ENCODE results near the gene MCRIP2. TPM values are rescaled to one million over a fixed set of nuclear protein-coding genes. Genes with fewer than 3 reads are reported as not detected.

The MCRIP2 gene
- total and polyA plus RNA-seq, 3 experiments from 2014 or later: 24.9 to 64.8 (median 59.3) TPM

DNA sequence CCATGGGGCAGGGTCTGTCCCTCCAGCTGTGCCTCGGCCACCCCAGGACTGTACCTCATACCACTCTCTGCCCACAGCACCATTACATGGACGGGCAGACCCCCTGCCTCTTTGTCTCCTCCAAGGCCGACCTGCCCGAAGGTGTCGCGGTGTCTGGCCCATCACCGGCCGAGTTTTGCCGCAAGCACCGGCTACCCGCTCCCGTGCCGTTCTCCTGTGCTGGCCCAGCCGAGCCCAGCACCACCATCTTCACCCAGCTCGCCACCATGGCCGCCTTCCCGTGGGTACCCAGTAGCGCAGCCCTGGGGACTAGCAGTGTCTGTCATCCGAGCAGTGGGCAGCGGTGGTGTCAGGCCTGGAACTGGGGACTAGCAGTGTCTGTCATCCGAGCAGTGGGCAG lies 31.2 kb downstream of the MCRIP2 start:
- CTCF ChIA-PET: no interaction called here
- DNase-seq: no peak

DNA sequence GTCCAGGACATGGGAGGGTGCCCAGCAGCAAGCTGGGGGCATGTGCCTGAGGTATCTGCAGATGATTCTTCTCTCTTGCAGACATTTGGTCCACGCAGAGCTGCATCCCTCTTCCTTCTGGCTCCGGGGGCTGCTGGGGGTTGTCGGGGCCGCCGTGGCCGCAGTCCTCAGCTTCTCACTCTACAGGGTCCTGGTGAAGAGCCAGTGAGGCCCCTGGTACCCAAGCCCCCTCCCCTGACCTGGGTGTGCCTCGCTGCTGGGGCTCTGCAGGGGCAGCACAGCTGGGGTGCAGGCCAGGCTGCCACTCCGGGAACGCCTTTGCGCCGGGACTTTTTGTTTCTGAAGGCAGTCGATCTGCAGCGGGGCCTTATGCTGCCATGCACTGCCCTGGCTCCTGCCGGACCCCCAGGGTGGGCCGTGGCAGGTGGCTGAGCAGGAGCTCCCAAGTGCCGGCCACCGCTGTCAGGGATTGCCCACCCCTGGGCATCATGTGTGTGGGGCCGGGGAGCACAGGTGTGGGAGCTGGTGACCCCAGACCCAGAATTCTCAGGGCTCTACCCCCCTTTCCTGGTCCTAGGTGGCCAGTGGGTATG lies 31.9 kb downstream of the MCRIP2 start:
- no peak overlapping the region for H3K27ac ChIP-seq (ENCODE audit: low read depth, low read length)
- no peak for DNase-seq
- H3K9me3 Mint-ChIP-seq: no peaks in the 10 kb centered on the region
- peaks cover 4% of the 10 kb centered on the region for H3K36me3 ChIP-seq (ENCODE audit: insufficient read depth, low read length)
- peak overlapping the region in 1 of 8 donors; percentile 56 for H3K27ac Mint-ChIP-seq
- ChIA-PET POLR2A (no interaction called here), CTCF (no interaction called here)
- H3K4me1 ChIP-seq (ENCODE audit: insufficient read depth, low read length): peaks cover 5% of the 10 kb centered on the region
- no peaks in the 10 kb centered on the region for H3K9me3 ChIP-seq (ENCODE audit: low read length)
- H3K4me3 Mint-ChIP-seq: peak overlapping the region in 2 of 7 donors; percentile 23 to 34
- H3K36me3 Mint-ChIP-seq: peaks cover 0 to 36% (median 0%) of the 10 kb centered on the region in 3 donors
- no peaks in the 10 kb centered on the region for H3K27me3 ChIP-seq (ENCODE audit: insufficient read depth, low read length, poor library complexity, severe bottlenecking)
- peaks cover 0 to 20% (median 3%) of the 10 kb centered on the region in 3 donors for H3K4me1 Mint-ChIP-seq
- H3K27me3 Mint-ChIP-seq: peaks cover 0 to 6% of the 10 kb centered on the region in 2 donors
- no peak overlapping the region for H3K4me3 ChIP-seq (ENCODE audit: low read length)

More for the DNA sequence above, 31.2 kb downstream of the MCRIP2 start:
- H3K4me3 ChIP-seq (ENCODE audit: low read length): no peak overlapping the region
- no peaks in the 10 kb centered on the region for H3K9me3 ChIP-seq (ENCODE audit: low read length)
- H3K27ac ChIP-seq (ENCODE audit: low read depth, low read length): no peak overlapping the region
- POLR2A ChIA-PET: no interaction called here
- Mint-ChIP-seq H3K36me3 (peaks cover 0 to 36% (median 0%) of the 10 kb centered on the region in 3 donors), H3K4me3 (peak overlapping the region in 2 of 7 donors; percentile 54 to 78), H3K27ac (peak overlapping the region in 1 of 8 donors; percentile 56), H3K4me1 (peaks cover 0 to 20% (median 3%) of the 10 kb centered on the region in 3 donors), H3K9me3 (no peaks in the 10 kb centered on the region), H3K27me3 (peaks cover 0 to 6% of the 10 kb centered on the region in 2 donors)
- H3K4me1 ChIP-seq (ENCODE audit: insufficient read depth, low read length): peaks cover 5% of the 10 kb centered on the region
- no peaks in the 10 kb centered on the region for H3K27me3 ChIP-seq (ENCODE audit: insufficient read depth, low read length, poor library complexity, severe bottlenecking)
- H3K36me3 ChIP-seq (ENCODE audit: insufficient read depth, low read length): peaks cover 4% of the 10 kb centered on the region

GRCh38 chr16:674214-674881 lies 32.7 kb downstream of the MCRIP2 start:
- Histone ChIP-seq H3K27ac (ENCODE audit: low read depth, low read length) (no peak overlapping the region), H3K27me3 (ENCODE audit: insufficient read depth, low read length, poor library complexity, severe bottlenecking) (no peaks in the 10 kb centered on the region), H3K36me3 (ENCODE audit: insufficient read depth, low read length) (peaks cover 4% of the 10 kb centered on the region), H3K4me1 (ENCODE audit: insufficient read depth, low read length) (peaks cover 8% of the 10 kb centered on the region), H3K9me3 (ENCODE audit: low read length) (no peaks in the 10 kb centered on the region), H3K4me3 (ENCODE audit: low read length) (no peak overlapping the region)
- Mint-ChIP-seq H3K4me3 (peak overlapping the region in 2 of 7 donors; percentile 34), H3K4me1 (peaks cover 5 to 20% (median 5%) of the 10 kb centered on the region in 3 donors), H3K27me3 (peaks cover 0 to 6% of the 10 kb centered on the region in 2 donors), H3K9me3 (no peaks in the 10 kb centered on the region), H3K36me3 (peaks cover 0 to 34% (median 0%) of the 10 kb centered on the region in 3 donors), H3K27ac (no peak overlapping the region)
- POLR2A ChIA-PET: interaction anchor here (1.2 kb wide), 1 partner anchor 30 kb away, joined by 3 read pairs; no protein-coding TSS in a partner anchor
- DNase-seq: no peak
- CTCF ChIA-PET: no interaction called here

DNA sequence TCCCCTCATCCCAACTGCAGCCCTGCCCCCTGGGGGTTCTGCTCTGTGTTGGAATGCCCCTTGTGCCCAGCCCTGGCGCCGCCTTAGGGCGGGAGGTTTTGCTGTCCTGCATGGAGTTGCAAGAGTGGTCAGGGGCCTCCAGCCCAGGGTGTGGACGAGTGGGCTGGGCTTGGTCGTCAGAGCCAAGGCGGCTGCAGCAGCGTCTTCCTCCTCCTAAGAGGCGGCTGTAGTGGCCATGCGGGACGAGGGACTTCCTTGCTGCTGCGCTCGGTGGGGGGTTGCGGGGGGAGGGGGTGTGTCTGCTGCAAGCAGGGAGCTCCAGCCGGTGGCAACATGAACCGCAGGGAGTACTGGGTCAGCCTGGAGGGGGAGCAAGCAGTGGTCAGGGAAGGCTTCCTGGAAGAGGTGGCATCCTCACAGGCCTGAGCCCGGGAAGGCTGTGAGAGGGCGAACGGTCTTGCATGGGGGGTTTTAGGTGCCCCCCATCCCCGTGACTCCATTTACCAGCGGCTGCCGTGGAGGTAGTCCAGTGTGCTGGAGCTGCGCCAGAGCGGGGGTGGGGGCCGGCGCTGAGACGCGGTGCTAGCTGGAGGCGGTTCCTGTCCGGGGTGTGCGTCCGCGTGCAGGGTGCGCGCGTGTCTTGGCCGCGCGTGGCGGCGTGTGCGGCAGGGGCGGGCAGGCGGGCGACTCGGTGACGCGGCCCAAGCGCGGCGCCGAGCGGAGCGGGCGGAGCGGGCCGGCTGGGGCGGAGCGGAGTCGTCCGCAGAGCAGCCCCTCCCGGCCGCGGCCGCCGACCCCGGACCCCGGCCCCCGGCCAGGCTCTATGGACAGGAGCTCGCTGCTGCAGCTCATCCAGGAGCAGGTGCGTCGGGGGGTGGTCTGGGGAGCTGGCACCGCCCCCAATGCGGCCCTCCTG lies 33.6 kb downstream of the MCRIP2 start, which contains the start of gene RHBDL1:
RHBDL1 (plus strand) TSS at position 704 of the 916 bp plus-strand sequence; CDS start at position 824, 120 bp downstream.
- Mint-ChIP-seq H3K4me3 (peak within 1 kb of the TSS in 5 of 7 donors; percentile 15 to 40 (median 27)), H3K4me1 (peaks cover 5 to 20% (median 6%) of the 10 kb centered on the region in 3 donors), H3K36me3 (peaks cover 0 to 30% (median 0%) of the 10 kb centered on the region in 3 donors), H3K27ac (no peak within 1 kb of the TSS), H3K9me3 (no peaks in the 10 kb centered on the region), H3K27me3 (peaks cover 0 to 6% of the 10 kb centered on the region in 2 donors)
- Histone ChIP-seq H3K27ac (ENCODE audit: low read depth, low read length) (no peak within 1 kb of the TSS), H3K9me3 (ENCODE audit: low read length) (no peaks in the 10 kb centered on the region), H3K4me1 (ENCODE audit: insufficient read depth, low read length) (peaks cover 10% of the 10 kb centered on the region), H3K27me3 (ENCODE audit: insufficient read depth, low read length, poor library complexity, severe bottlenecking) (no peaks in the 10 kb centered on the region), H3K36me3 (ENCODE audit: insufficient read depth, low read length) (peaks cover 4% of the 10 kb centered on the region), H3K4me3 (ENCODE audit: low read length) (no peak within 1 kb of the TSS)
- POLR2A ChIA-PET: interaction anchor here (1.2 kb wide), 1 partner anchor 29 kb away, joined by 3 read pairs; no protein-coding TSS in a partner anchor
- DNase-seq: no peak
- CTCF ChIA-PET: interaction anchor here (1.2 to 1.3 kb wide), 2 partner anchors 13 to 66 kb away, joined by 3 read pairs; partner anchors contain the start of gene CIAO3

DNA sequence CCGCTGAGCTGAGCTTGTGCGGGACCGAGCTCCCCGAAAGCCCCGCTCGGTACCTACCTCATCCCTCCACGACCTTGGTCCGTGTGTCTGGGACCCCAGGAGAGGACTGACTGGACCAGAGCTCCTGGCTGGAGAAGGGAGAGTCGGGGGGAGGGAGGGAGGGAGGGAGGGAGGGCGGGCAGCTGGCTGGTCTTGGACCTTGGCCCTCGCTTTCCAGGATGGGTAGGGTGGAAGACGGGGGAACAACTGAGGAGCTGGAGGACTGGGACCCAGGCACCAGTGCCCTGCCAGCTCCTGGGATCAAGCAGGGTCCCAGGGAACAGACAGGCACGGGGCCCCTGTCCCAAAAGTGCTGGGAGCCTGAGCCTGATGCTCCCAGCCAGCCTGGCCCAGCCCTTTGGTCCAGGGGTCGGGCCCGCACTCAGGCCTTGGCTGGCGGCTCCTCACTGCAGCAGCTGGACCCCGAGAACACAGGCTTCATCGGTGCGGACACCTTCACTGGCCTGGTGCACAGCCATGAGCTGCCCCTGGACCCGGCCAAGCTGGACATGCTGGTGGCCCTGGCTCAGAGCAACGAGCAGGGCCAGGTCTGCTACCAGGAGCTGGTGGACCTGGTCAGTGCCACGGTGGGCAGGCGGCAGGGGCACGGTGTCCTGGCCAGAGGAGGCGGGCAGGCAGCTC lies 34.4 kb downstream of the MCRIP2 start:
- Histone ChIP-seq H3K4me1 (ENCODE audit: insufficient read depth, low read length) (peaks cover 13% of the 10 kb centered on the region), H3K27ac (ENCODE audit: low read depth, low read length) (no peak overlapping the region), H3K36me3 (ENCODE audit: insufficient read depth, low read length) (peaks cover 4% of the 10 kb centered on the region), H3K4me3 (ENCODE audit: low read length) (no peak overlapping the region), H3K27me3 (ENCODE audit: insufficient read depth, low read length, poor library complexity, severe bottlenecking) (no peaks in the 10 kb centered on the region), H3K9me3 (ENCODE audit: low read length) (no peaks in the 10 kb centered on the region)
- Mint-ChIP-seq H3K27me3 (peaks cover 0 to 6% of the 10 kb centered on the region in 2 donors), H3K27ac (no peak overlapping the region), H3K4me1 (peaks cover 5 to 22% (median 8%) of the 10 kb centered on the region in 3 donors), H3K9me3 (no peaks in the 10 kb centered on the region), H3K4me3 (no peak overlapping the region), H3K36me3 (peaks cover 0 to 25% (median 0%) of the 10 kb centered on the region in 3 donors)
- ChIA-PET POLR2A (interaction anchor here (1.1 to 1.2 kb wide), 2 partner anchors 28 to 32 kb away, joined by 3 read pairs; no protein-coding TSS in a partner anchor), CTCF (interaction anchor here (1.2 to 1.3 kb wide), 2 partner anchors 14 to 65 kb away, joined by 3 read pairs; partner anchors contain the start of gene CIAO3)
- DNase-seq: no peak

- Histone ChIP-seq H3K4me1 (ENCODE audit: insufficient read depth, low read length) (peaks cover 18% of the 10 kb centered on the region), H3K27me3 (ENCODE audit: insufficient read depth, low read length, poor library complexity, severe bottlenecking) (no peaks in the 10 kb centered on the region), H3K9me3 (ENCODE audit: low read length) (no peaks in the 10 kb centered on the region), H3K36me3 (ENCODE audit: insufficient read depth, low read length) (peaks cover 5% of the 10 kb centered on the region), H3K4me3 (ENCODE audit: low read length) (no peak overlapping the region), H3K27ac (ENCODE audit: low read depth, low read length) (no peak overlapping the region)
- peaks cover 0 to 6% of the 10 kb centered on the region in 2 donors for H3K27me3 Mint-ChIP-seq
- no peaks in the 10 kb centered on the region for H3K9me3 Mint-ChIP-seq
- no peak for DNase-seq
- H3K36me3 Mint-ChIP-seq: peaks cover 0 to 28% (median 0%) of the 10 kb centered on the region in 3 donors
- H3K4me3 Mint-ChIP-seq: peak overlapping the region in 1 of 7 donors; percentile 76
- POLR2A ChIA-PET: interaction anchor here (1.1 kb wide), 1 partner anchor 33 kb away, joined by 3 read pairs; no protein-coding TSS in a partner anchor
- H3K4me1 Mint-ChIP-seq: peaks cover 8 to 27% (median 11%) of the 10 kb centered on the region in 3 donors
- CTCF ChIA-PET: interaction anchor here (1.2 to 1.3 kb wide), 2 partner anchors 15 to 64 kb away, joined by 3 read pairs; partner anchors contain the start of gene CIAO3
- H3K27ac Mint-ChIP-seq: no peak overlapping the region
Observed at GRCh38 chr16:676565-676902, 34.9 kb downstream of the MCRIP2 start.

- DNase-seq: peak in 2 of 5 donors; percentile 38 to 70
- Mint-ChIP-seq H3K27ac (no peak overlapping the region), H3K36me3 (peaks cover 0 to 29% (median 0%) of the 10 kb centered on the region in 3 donors), H3K4me3 (peak overlapping the region in 3 of 7 donors; percentile 8 to 76 (median 39)), H3K9me3 (no peaks in the 10 kb centered on the region), H3K4me1 (peaks cover 12 to 31% (median 15%) of the 10 kb centered on the region in 3 donors), H3K27me3 (peaks cover 0 to 6% of the 10 kb centered on the region in 2 donors)
- Histone ChIP-seq H3K4me3 (ENCODE audit: low read length) (no peak overlapping the region), H3K27me3 (ENCODE audit: insufficient read depth, low read length, poor library complexity, severe bottlenecking) (no peaks in the 10 kb centered on the region), H3K36me3 (ENCODE audit: insufficient read depth, low read length) (peaks cover 9% of the 10 kb centered on the region), H3K4me1 (ENCODE audit: insufficient read depth, low read length) (peaks cover 22% of the 10 kb centered on the region), H3K27ac (ENCODE audit: low read depth, low read length) (no peak overlapping the region), H3K9me3 (ENCODE audit: low read length) (no peaks in the 10 kb centered on the region)
- POLR2A ChIA-PET: interaction anchor here (1.1 kb wide), 1 partner anchor 33 kb away, joined by 3 read pairs; no protein-coding TSS in a partner anchor
- CTCF ChIA-PET: interaction anchor here (1.3 kb wide), 1 partner anchor 15 kb away, joined by 3 read pairs; no protein-coding TSS in a partner anchor
Observed at GRCh38 chr16:676913-677312, 35.3 kb downstream of the MCRIP2 start.

Measured in CD8-positive, alpha-beta memory T cell (primary cell).